Right renal cortex interstitium (tissue), 3 donors: ENCODE measurements around the gene SLC25A13. TPM values are rescaled to one million over a fixed set of nuclear protein-coding genes. Genes with fewer than 3 reads are reported as not detected.
A peak's percentile ranks its signal among the peaks of the same experiment; 100 is the strongest.
"Not testable (repeated sequence)": the region's sequence is repeated elsewhere in the genome, so short reads cannot be mapped to it uniquely, and the experiment has no call there.

Source experiments
- DNase-seq, 3 donors: peaks; one replicate each; pipeline ENCODE4 v3.0.0-alpha.2; 2013; ENCODE audit warnings: low read depth in 3 of 3, low spot score in 2 of 3
- polyA plus RNA-seq, 3 donors: library from polyadenylated mRNA; unstranded; fragments of 120-200 nt; gene quantifications; one replicate each; pipeline ENCODE4 v1.2.1, GENCODE V29; 2013; ENCODE audit not compliant: insufficient read length in 3 of 3

Gene SLC25A13
- polyA plus RNA-seq, result 10 to 100 TPM; 38.6 to 42.1 (median 41.4) TPM

GRCh38 chr7:96321658-96322372 is at the start of gene SLC25A13:
TSS of gene SLC25A13 (minus strand) at chr7:96322098. CDS start at chr7:96321956, 142 bp downstream.
- peak; percentile 36 to 60 (median 48) for DNase-seq

- DNase-seq, result not testable (repeated sequence)
Observed at GRCh38 chr7:96365916-96366315, 44.0 kb upstream of the SLC25A13 start.

- no peak for DNase-seq
Observed at GRCh38 chr7:96361116-96361857, 39.4 kb upstream of the SLC25A13 start.

- no peak for DNase-seq
Observed at GRCh38 chr7:96359876-96360275, 38.0 kb upstream of the SLC25A13 start.

- not testable (repeated sequence) for DNase-seq
Observed at GRCh38 chr7:96358236-96358971, 36.5 kb upstream of the SLC25A13 start.

- no peak for DNase-seq
Observed at GRCh38 chr7:96355990-96356506, 34.1 kb upstream of the SLC25A13 start.

- DNase-seq, result no peak
Observed at GRCh38 chr7:96354881-96355280, 33.0 kb upstream of the SLC25A13 start.

GRCh38 chr7:96349572-96349971 is 27.7 kb upstream of the SLC25A13 start:
- DNase-seq, result no peak

- DNase-seq, result no peak
Observed at GRCh38 chr7:96347471-96347870, 25.6 kb upstream of the SLC25A13 start.

- DNase-seq, result no peak
Observed at GRCh38 chr7:96346293-96346953, 24.5 kb upstream of the SLC25A13 start.

GRCh38 chr7:96344236-96344635 is 22.3 kb upstream of the SLC25A13 start:
- no peak for DNase-seq

- DNase-seq, result no peak
Observed at GRCh38 chr7:96342049-96342448, 20.2 kb upstream of the SLC25A13 start.

- no peak for DNase-seq
Observed at GRCh38 chr7:96337519-96337918, 15.6 kb upstream of the SLC25A13 start.

GRCh38 chr7:96332325-96332724 is 10.4 kb upstream of the SLC25A13 start:
- DNase-seq, result no peak

- no peak for DNase-seq
Observed at GRCh38 chr7:96331775-96332174, 9.9 kb upstream of the SLC25A13 start.

- DNase-seq, result no peak
Observed at GRCh38 chr7:96331233-96331632, 9.3 kb upstream of the SLC25A13 start.

GRCh38 chr7:96330193-96330592 is 8.3 kb upstream of the SLC25A13 start:
- no peak for DNase-seq

- no peak for DNase-seq
Observed at GRCh38 chr7:96329241-96329640, 7.3 kb upstream of the SLC25A13 start.

GRCh38 chr7:96328016-96328415 is 6.1 kb upstream of the SLC25A13 start:
- DNase-seq, result no peak

GRCh38 chr7:96327429-96327828 is 5.5 kb upstream of the SLC25A13 start:
- DNase-seq, result no peak

GRCh38 chr7:96326752-96327151 is 4.9 kb upstream of the SLC25A13 start:
- DNase-seq, result not testable (repeated sequence)
